HepG2 (cell line): Measurements from ENCODE around the gene C1RL. TPM values are rescaled to one million over a fixed set of nuclear protein-coding genes. Genes with fewer than 3 reads are reported as not detected.

ENCODE experiments used
- CCAR2 ChIP-seq: fragments of 200-400 bp; formaldehyde crosslinking; optimal IDR thresholded peaks from 2 replicates; pipeline ENCODE3; 2018; ENCODE audit warnings: low read depth, mild to moderate bottlenecking, low read length, moderate library complexity
- CHCHD3 ChIP-seq: sonication (generic); formaldehyde crosslinking; IDR thresholded peaks from 2 replicates; pipeline ENCODE4 v1.8.0; 2022; ENCODE audit warnings: mild to moderate bottlenecking, missing genetic modification reagents, moderate library complexity
- E2F1 ChIP-seq: sonication (generic); formaldehyde crosslinking; IDR thresholded peaks from 2 replicates; pipeline ENCODE4 v1.5.0; 2020; ENCODE audit warnings: missing genetic modification reagents
- IKZF1 ChIP-seq: fragments of 450-650 bp; IDR thresholded peaks from 2 replicates; pipeline ENCODE4 v1.7.1; 2016
- MAX ChIP-seq: IDR thresholded peaks from 2 replicates; pipeline ENCODE4 v1.6.1; 2012; ENCODE audit warnings: inconsistent platforms
- MBD4 ChIP-seq: IDR thresholded peaks from 2 replicates; pipeline ENCODE4 v1.6.1; 2012; ENCODE audit warnings: low read length, inconsistent platforms, borderline replicate concordance
- NFIB ChIP-seq: sonication (generic); formaldehyde crosslinking; IDR thresholded peaks from 2 replicates; pipeline ENCODE4 v1.9.0; 2021; ENCODE audit warnings: missing genetic modification reagents, mild to moderate bottlenecking, borderline replicate concordance
- PATZ1 ChIP-seq: sonication (generic); formaldehyde crosslinking; IDR thresholded peaks from 2 replicates; pipeline ENCODE4 v1.4.0; 2020; ENCODE audit warnings: missing genetic modification reagents
- POLR2AphosphoS5 ChIP-seq: IDR thresholded peaks from 2 replicates; pipeline ENCODE4 v1.6.1; 2012; ENCODE audit warnings: low read depth, low read length
- PRPF4 ChIP-seq: fragments of 200-400 bp; formaldehyde crosslinking; IDR thresholded peaks from 2 replicates; pipeline ENCODE4 v1.6.1; 2016; ENCODE audit warnings: low read length, low read depth; ENCODE audit not compliant: poor library complexity, severe bottlenecking
- RBFOX2 ChIP-seq: fragments of 200-400 bp; formaldehyde crosslinking; IDR thresholded peaks from 2 replicates; pipeline ENCODE4 v1.6.1; 2017; ENCODE audit warnings: low read depth, mild to moderate bottlenecking, low read length
- SATB2 ChIP-seq: sonication (generic); formaldehyde crosslinking; IDR thresholded peaks from 2 replicates; pipeline ENCODE4 v1.5.0; 2020; ENCODE audit warnings: missing genetic modification reagents
- SRSF4 ChIP-seq: fragments of 200-400 bp; formaldehyde crosslinking; IDR thresholded peaks from one replicate; pipeline ENCODE4 v1.6.1; 2018; ENCODE audit warnings: mild to moderate bottlenecking, low read depth, low read length, moderate library complexity; ENCODE audit not compliant: poor library complexity, severe bottlenecking
- ZMYM2 ChIP-seq: sonication (generic); formaldehyde crosslinking; IDR thresholded peaks from 2 replicates; pipeline ENCODE4 v1.8.0; 2022; ENCODE audit warnings: mild to moderate bottlenecking, missing genetic modification reagents
- ZNF496 ChIP-seq: sonication (generic); formaldehyde crosslinking; IDR thresholded peaks from 2 replicates; pipeline ENCODE4 v1.8.1; 2023; ENCODE audit warnings: mild to moderate bottlenecking, moderate library complexity, missing genetic modification reagents; ENCODE audit not compliant: insufficient replicate concordance
- ZNF513 ChIP-seq: sonication (generic); formaldehyde crosslinking; conservative IDR thresholded peaks from 2 replicates; pipeline ENCODE4 v1.5.0; 2020; ENCODE audit warnings: missing genetic modification reagents
- ZNF558 ChIP-seq: sonication (generic); formaldehyde crosslinking; IDR thresholded peaks from 2 replicates; pipeline ENCODE4 v1.9.0; 2022; ENCODE audit warnings: mild to moderate bottlenecking, missing genetic modification reagents, borderline replicate concordance
- ZNF574 ChIP-seq: sonication (generic); formaldehyde crosslinking; IDR thresholded peaks from 2 replicates; pipeline ENCODE4 v1.4.0; 2020; ENCODE audit warnings: missing genetic modification reagents
- ZNF710 ChIP-seq: sonication (generic); formaldehyde crosslinking; IDR thresholded peaks from 2 replicates; pipeline ENCODE4 v1.5.0; 2020; ENCODE audit warnings: mild to moderate bottlenecking, missing genetic modification reagents, borderline replicate concordance
- ZNF839 ChIP-seq: sonication (generic); formaldehyde crosslinking; IDR thresholded peaks from 2 replicates; pipeline ENCODE4 v1.4.0; 2020; ENCODE audit warnings: missing genetic modification reagents, mild to moderate bottlenecking, borderline replicate concordance
- polyA plus RNA-seq, 8 experiments: library from polyadenylated mRNA; depleted of rRNA in 3 of 8; stranded (reverse) in 7 of 8; unstranded in 1 of 8; fragments of >200 nt; fragmentation: Illumina TruSeq in 4 of 8; extraction: Trizol in 4 of 8; gene quantifications; 2 replicates each; pipeline versions ENCODE4 v1.2.1 to v1.2.3, GENCODE V29; 2011 to 2016; ENCODE audit warnings: low read depth in 4 of 8, missing spikeins in 1 of 8, mixed read lengths in 1 of 8; ENCODE audit not compliant: insufficient read depth in 1 of 8
- total RNA-seq, 5 experiments: library from RNA; depleted of rRNA; stranded (reverse); fragments of >200 nt; fragmentation: Illumina TruSeq; extraction: Trizol; gene quantifications; 2 replicates each; pipeline ENCODE4 v1.2.3, GENCODE V29; 2016; ENCODE audit warnings: low read depth in 1 of 5

C1RL gene
- total and polyA plus RNA-seq, 2 of the 13 experiments (the other 11 are each of a cell fraction or from before 2014, with no cell fraction given): 28.9 to 53.1 TPM

- TF ChIP-seq SRSF4 (no peak), ZNF496 (no peak), E2F1 (CRISPR knock-in tag) (no peak), ZNF574 (CRISPR knock-in tag) (no peak), POLR2AphosphoS5 (peak; percentile 40; the same call in 1 of the 2 replicates), ZNF558 (no peak), SATB2 (CRISPR knock-in tag) (no peak), CHCHD3 (CRISPR knock-in tag) (0 out of 2 replicates have a peak, but pooled peaks have one; percentile 27), MAX (no peak), CCAR2 (no peak), ZNF710 (CRISPR knock-in tag) (0 out of 2 replicates have a peak, but pooled peaks have one; percentile 34), ZMYM2 (CRISPR knock-in tag) (no peak), PRPF4 (no peak), ZNF513 (no peak), PATZ1 (CRISPR knock-in tag) (0 out of 2 replicates have a peak, but pooled peaks have one; percentile 10), IKZF1 (no peak), ZNF839 (CRISPR knock-in tag) (no peak), MBD4 (no peak), NFIB (CRISPR knock-in tag) (no peak), RBFOX2 (no peak)
These were observed 19.8 kb upstream of the C1RL start, which contains the start of gene RBP5 (continued) for GRCh38 chr12:7128681-7129286.
